Muscle of leg (tissue), 11 donors: ENCODE measurements around the gene PTGFRN. TPM values are rescaled to one million over a fixed set of nuclear protein-coding genes. Genes with fewer than 3 reads are reported as not detected.

Source experiments
- DNase-seq: peaks from one replicate; pipeline ENCODE4 v3.0.0; 2013
- H3K27ac ChIP-seq: one replicate; pipeline ENCODE4 v1.5.1; 2013; ENCODE audit warnings: mild to moderate bottlenecking, low read length, control low read depth
- H3K27me3 ChIP-seq: one replicate; pipeline ENCODE4 v1.6.1; 2013; ENCODE audit warnings: low read length; ENCODE audit not compliant: control insufficient read depth, insufficient read depth
- H3K36me3 ChIP-seq: one replicate; pipeline ENCODE4 v1.6.1; 2013; ENCODE audit warnings: low read length; ENCODE audit not compliant: control insufficient read depth, insufficient read depth
- H3K4me1 ChIP-seq: one replicate; pipeline ENCODE4 v1.6.1; 2013; ENCODE audit warnings: low read length; ENCODE audit not compliant: control insufficient read depth, insufficient read depth
- H3K4me3 ChIP-seq: one replicate; pipeline ENCODE4 v1.5.1; 2013; ENCODE audit warnings: low read length, control low read depth
- H3K9me3 ChIP-seq: replicated peaks from 2 replicates; pipeline ENCODE4 v1.6.1; 2013; ENCODE audit warnings: low read depth, low read length; ENCODE audit not compliant: control insufficient read depth
- WGBS: methylation state at CpG from one replicate; pipeline ENCODE4 v1.1.5; 2013; ENCODE audit warnings: missing lambda C conversion rate; ENCODE audit not compliant: insufficient coverage; 5-methylcytosine and 5-hydroxymethylcytosine counted together
- polyA plus RNA-seq, 8 donors: library from polyadenylated mRNA; unstranded; fragments of 120-200 nt; gene quantifications; one replicate each; pipeline versions ENCODE4 v1.2.1 to v1.2.3, GENCODE V29; 2013; ENCODE audit warnings: inconsistent platforms in 1 of 8, low replicate concordance in 1 of 8; ENCODE audit not compliant: insufficient read length in 8 of 8, insufficient read depth in 1 of 8
- total RNA-seq: library from RNA; stranded (reverse); fragments of 120-200 nt; gene quantifications from one replicate; pipeline ENCODE4 v1.2.4, GENCODE V29; 2013

Gene PTGFRN
- total and polyA plus RNA-seq, 9 donors = 74.1 to 157 (median 127) TPM

- Histone ChIP-seq H3K36me3 (no peaks in the 10 kb centered on the region), H3K27me3 (no peaks in the 10 kb centered on the region), H3K27ac (peak overlapping the region; percentile 90), H3K4me3 (no peak overlapping the region), H3K4me1 (peaks cover 57% of the 10 kb centered on the region), H3K9me3 (no peaks in the 10 kb centered on the region)
- no CpG with 5 or more reads among the region's 4 CpGs for WGBS
- no peak for DNase-seq
Observed at GRCh38 chr1:116882866-116883265, 26.9 kb upstream of the PTGFRN start.

GRCh38 chr1:116886291-116886878, 23.3 kb upstream of the PTGFRN start:
- no CpG with 5 or more reads among the region's 1 CpG for whole genome bisulfite sequencing
- no peaks in the 10 kb centered on the region for H3K9me3 ChIP-seq
- peak overlapping the region; percentile 91 for H3K27ac ChIP-seq
- DNase-seq = peak; percentile 94
- no peak overlapping the region for H3K4me3 ChIP-seq
- peaks cover 37% of the 10 kb centered on the region for H3K4me1 ChIP-seq
- no peaks in the 10 kb centered on the region for H3K27me3 ChIP-seq
- no peaks in the 10 kb centered on the region for H3K36me3 ChIP-seq

GRCh38 chr1:116887212-116887611, 22.5 kb upstream of the PTGFRN start:
- Histone ChIP-seq H3K27me3 (no peaks in the 10 kb centered on the region), H3K4me1 (peaks cover 35% of the 10 kb centered on the region), H3K27ac (peak overlapping the region; percentile 91), H3K4me3 (no peak overlapping the region), H3K36me3 (no peaks in the 10 kb centered on the region), H3K9me3 (no peaks in the 10 kb centered on the region)
- no peak for DNase-seq
- WGBS = 80% methylated on average over 2 of the region's 3 CpGs

- WGBS = 63% methylated on average over 4 of the region's 4 CpGs
- no peaks in the 10 kb centered on the region for H3K36me3 ChIP-seq
- H3K27ac ChIP-seq = no peak overlapping the region
- peaks cover 30% of the 10 kb centered on the region for H3K4me1 ChIP-seq
- DNase-seq = peak; percentile 40
- H3K4me3 ChIP-seq = no peak overlapping the region
- H3K27me3 ChIP-seq = no peaks in the 10 kb centered on the region
- H3K9me3 ChIP-seq = no peaks in the 10 kb centered on the region
Observed at GRCh38 chr1:116889380-116889779, 20.3 kb upstream of the PTGFRN start.

- Histone ChIP-seq H3K4me1 (peaks cover 27% of the 10 kb centered on the region), H3K9me3 (no peaks in the 10 kb centered on the region), H3K4me3 (no peak overlapping the region), H3K27ac (peak overlapping the region; percentile 45), H3K27me3 (no peaks in the 10 kb centered on the region), H3K36me3 (no peaks in the 10 kb centered on the region)
- 24% methylated on average over 4 of the region's 5 CpGs for WGBS
- peak; percentile 76 for DNase-seq
Observed at GRCh38 chr1:116891396-116892079, 18.2 kb upstream of the PTGFRN start.

GRCh38 chr1:116895073-116895472, 14.6 kb upstream of the PTGFRN start:
- peaks cover 10% of the 10 kb centered on the region for H3K4me1 ChIP-seq
- WGBS = no CpG with 5 or more reads among the region's 1 CpG
- no peak overlapping the region for H3K27ac ChIP-seq
- no peaks in the 10 kb centered on the region for H3K27me3 ChIP-seq
- no peak for DNase-seq
- H3K9me3 ChIP-seq = no peaks in the 10 kb centered on the region
- no peak overlapping the region for H3K4me3 ChIP-seq
- no peaks in the 10 kb centered on the region for H3K36me3 ChIP-seq

- H3K27ac ChIP-seq = no peak overlapping the region
- H3K9me3 ChIP-seq = no peaks in the 10 kb centered on the region
- no peak overlapping the region for H3K4me3 ChIP-seq
- no peak for DNase-seq
- no peaks in the 10 kb centered on the region for H3K27me3 ChIP-seq
- no peaks in the 10 kb centered on the region for H3K4me1 ChIP-seq
- H3K36me3 ChIP-seq = no peaks in the 10 kb centered on the region
Observed at GRCh38 chr1:116899529-116899928, 10.2 kb upstream of the PTGFRN start.

- Histone ChIP-seq H3K4me1 (no peaks in the 10 kb centered on the region), H3K27me3 (no peaks in the 10 kb centered on the region), H3K4me3 (no peak overlapping the region), H3K36me3 (no peaks in the 10 kb centered on the region), H3K27ac (no peak overlapping the region), H3K9me3 (no peaks in the 10 kb centered on the region)
- 69% methylated on average over 5 of the region's 9 CpGs for WGBS
- no peak for DNase-seq
Observed at GRCh38 chr1:116900471-116901365, 9.0 kb upstream of the PTGFRN start.

- no peaks in the 10 kb centered on the region for H3K9me3 ChIP-seq
- H3K27ac ChIP-seq = no peak overlapping the region
- no peaks in the 10 kb centered on the region for H3K27me3 ChIP-seq
- H3K4me3 ChIP-seq = no peak overlapping the region
- H3K36me3 ChIP-seq = no peaks in the 10 kb centered on the region
- DNase-seq = no peak
- H3K4me1 ChIP-seq = no peaks in the 10 kb centered on the region
- 40% methylated on average over 2 of the region's 5 CpGs for WGBS
Observed at GRCh38 chr1:116902027-116902426, 7.7 kb upstream of the PTGFRN start.

- WGBS = 50% methylated on average over 1 of the region's 3 CpGs
- Histone ChIP-seq H3K27ac (no peak overlapping the region), H3K36me3 (no peaks in the 10 kb centered on the region), H3K4me1 (no peaks in the 10 kb centered on the region), H3K27me3 (no peaks in the 10 kb centered on the region), H3K4me3 (no peak overlapping the region), H3K9me3 (no peaks in the 10 kb centered on the region)
- DNase-seq = no peak
Observed at GRCh38 chr1:116902723-116903383, 6.9 kb upstream of the PTGFRN start.
